ENCODE data around the gene SLC44A5. TPM values are rescaled to one million over a fixed set of nuclear protein-coding genes. Genes with fewer than 3 reads are reported as not detected.
"Not testable (repeated sequence)": the region's sequence is repeated elsewhere in the genome, so short reads cannot be mapped to it uniquely, and the experiment has no call there.

SLC44A5 gene
- total and polyA plus RNA-seq, 9 donors = 0.62 to 2.5 (median 1.1) TPM

DNA sequence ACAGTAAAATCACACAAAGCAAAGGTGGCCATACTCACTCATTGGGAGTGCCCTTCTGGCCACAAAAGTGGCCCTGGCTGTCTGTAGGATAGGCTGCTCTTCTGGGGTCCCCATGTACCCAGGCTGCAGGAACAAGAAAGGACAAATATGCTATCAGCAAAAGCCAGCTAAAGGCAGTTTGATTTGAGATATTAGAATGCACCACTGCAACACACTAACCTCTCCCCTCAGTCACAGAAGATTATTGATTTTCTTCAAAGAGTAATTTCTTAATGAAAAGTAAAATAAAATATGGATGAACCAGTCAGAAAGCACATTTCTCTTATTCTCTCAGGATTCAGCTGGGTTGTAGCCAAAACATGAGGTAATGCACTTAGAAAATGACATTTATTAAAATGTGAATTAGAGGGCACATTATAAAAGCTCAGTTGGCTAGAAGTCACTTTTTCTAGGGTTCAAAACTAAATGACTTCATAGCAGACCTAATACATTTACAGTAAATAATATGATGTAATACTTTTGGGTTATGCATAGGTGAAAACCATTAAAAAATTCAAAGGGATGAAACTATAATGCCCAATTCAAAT is 335.9 kb downstream of the SLC44A5 start:
- no peak overlapping the region for H3K4me3 ChIP-seq
- H3K9me3 ChIP-seq = no peaks in the 10 kb centered on the region
- DNase-seq = no peak
- no peaks in the 10 kb centered on the region for H3K4me1 ChIP-seq (ENCODE audit: insufficient read depth)
- H3K36me3 ChIP-seq = no peaks in the 10 kb centered on the region
- H3K27me3 ChIP-seq = no peaks in the 10 kb centered on the region
- no peak overlapping the region for H3K27ac ChIP-seq
- TF ChIP-seq POLR2A (IDR thresholded peaks at IDR 0.05) (no peak), EP300 (IDR thresholded peaks at IDR 0.05) (no peak)
- TF ChIP-seq, protein P1, sequence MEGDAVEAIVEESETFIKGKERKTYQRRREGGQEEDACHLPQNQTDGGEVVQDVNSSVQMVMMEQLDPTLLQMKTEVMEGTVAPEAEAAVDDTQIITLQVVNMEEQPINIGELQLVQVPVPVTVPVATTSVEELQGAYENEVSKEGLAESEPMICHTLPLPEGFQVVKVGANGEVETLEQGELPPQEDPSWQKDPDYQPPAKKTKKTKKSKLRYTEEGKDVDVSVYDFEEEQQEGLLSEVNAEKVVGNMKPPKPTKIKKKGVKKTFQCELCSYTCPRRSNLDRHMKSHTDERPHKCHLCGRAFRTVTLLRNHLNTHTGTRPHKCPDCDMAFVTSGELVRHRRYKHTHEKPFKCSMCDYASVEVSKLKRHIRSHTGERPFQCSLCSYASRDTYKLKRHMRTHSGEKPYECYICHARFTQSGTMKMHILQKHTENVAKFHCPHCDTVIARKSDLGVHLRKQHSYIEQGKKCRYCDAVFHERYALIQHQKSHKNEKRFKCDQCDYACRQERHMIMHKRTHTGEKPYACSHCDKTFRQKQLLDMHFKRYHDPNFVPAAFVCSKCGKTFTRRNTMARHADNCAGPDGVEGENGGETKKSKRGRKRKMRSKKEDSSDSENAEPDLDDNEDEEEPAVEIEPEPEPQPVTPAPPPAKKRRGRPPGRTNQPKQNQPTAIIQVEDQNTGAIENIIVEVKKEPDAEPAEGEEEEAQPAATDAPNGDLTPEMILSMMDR (IDR thresholded peaks at IDR 0.05) = no peak
- intact Hi-C loops (cut with DNase I) = no loop called here

DNA sequence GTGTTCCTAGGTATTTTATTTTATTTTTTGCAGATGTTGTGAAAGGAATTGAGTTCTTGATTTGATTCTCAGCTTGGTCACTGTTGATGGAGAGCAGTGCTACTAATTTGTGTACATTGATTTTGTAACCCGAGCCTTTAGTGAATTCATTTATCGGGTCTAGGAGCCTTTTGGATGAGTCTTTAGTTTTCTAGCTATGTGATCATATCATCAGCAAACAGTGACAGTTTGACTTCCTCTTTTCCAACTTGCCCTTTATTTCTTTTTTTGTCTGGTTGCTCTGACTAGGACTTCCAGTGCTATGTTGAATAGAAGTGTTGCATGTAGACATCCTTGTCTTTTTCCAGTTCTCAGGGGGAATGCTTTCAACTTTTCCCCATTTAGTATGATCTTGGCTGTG is 337.8 kb downstream of the SLC44A5 start:
- intact Hi-C loops (cut with DNase I) = no loop called here
- H3K36me3 ChIP-seq = no peaks in the 10 kb centered on the region

DNA sequence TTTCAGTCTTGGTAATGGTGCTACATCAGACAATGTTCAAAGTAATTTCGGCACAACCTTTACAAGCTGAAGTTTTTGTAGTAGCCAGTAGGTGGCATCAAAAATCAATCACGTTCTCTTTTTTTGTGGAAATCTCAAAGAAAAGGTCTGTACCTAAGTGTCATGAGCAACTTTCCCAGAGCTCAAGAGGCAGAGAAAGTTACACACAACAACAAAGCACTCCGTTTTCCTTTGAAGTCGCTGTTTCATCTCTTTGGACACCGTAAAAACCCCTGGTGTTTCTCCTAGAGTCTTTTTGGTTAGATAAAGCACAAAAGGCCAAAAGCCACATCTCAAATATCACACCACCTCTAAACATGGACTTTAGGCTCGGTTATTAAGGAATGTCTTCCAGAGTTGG is 345.1 kb downstream of the SLC44A5 start:
- no peaks in the 10 kb centered on the region for H3K4me1 ChIP-seq (ENCODE audit: insufficient read depth)
- no peak for DNase-seq
- H3K4me3 ChIP-seq = no peak overlapping the region
- TF ChIP-seq EP300 (IDR thresholded peaks at IDR 0.05) (no peak), POLR2A (IDR thresholded peaks at IDR 0.05) (no peak)
- TF ChIP-seq, protein P1 (IDR thresholded peaks at IDR 0.05) = peak in 1 of 3 donors; percentile 29
- WGBS, 3 donors = 5 to 10% (median 6%) methylated on average over 6 of the region's 6 CpGs
- intact Hi-C loops (cut with DNase I) = loop anchor here in 1 of 4 donors (10.0 kb wide), 1 partner anchor 369 kb away; no protein-coding TSS in a partner anchor
- H3K9me3 ChIP-seq = no peaks in the 10 kb centered on the region
- no peak overlapping the region for H3K27ac ChIP-seq
- H3K36me3 ChIP-seq = no peaks in the 10 kb centered on the region
- H3K27me3 ChIP-seq = no peaks in the 10 kb centered on the region

More for the DNA sequence above, 337.8 kb downstream of the SLC44A5 start:
- no peaks in the 10 kb centered on the region for H3K27me3 ChIP-seq
- no peaks in the 10 kb centered on the region for H3K4me1 ChIP-seq (ENCODE audit: insufficient read depth)
- 89 to 93% (median 89%) methylated on average over 2 of the region's 2 CpGs for WGBS, 3 donors
- no peak overlapping the region for H3K4me3 ChIP-seq
- no peak overlapping the region for H3K27ac ChIP-seq
- no peaks in the 10 kb centered on the region for H3K9me3 ChIP-seq
- no peak for TF ChIP-seq EP300 (IDR thresholded peaks at IDR 0.05)
- TF ChIP-seq POLR2A (IDR thresholded peaks at IDR 0.05) = no peak
- TF ChIP-seq, protein P1 (IDR thresholded peaks at IDR 0.05) = no peak
- no peak for DNase-seq

DNA sequence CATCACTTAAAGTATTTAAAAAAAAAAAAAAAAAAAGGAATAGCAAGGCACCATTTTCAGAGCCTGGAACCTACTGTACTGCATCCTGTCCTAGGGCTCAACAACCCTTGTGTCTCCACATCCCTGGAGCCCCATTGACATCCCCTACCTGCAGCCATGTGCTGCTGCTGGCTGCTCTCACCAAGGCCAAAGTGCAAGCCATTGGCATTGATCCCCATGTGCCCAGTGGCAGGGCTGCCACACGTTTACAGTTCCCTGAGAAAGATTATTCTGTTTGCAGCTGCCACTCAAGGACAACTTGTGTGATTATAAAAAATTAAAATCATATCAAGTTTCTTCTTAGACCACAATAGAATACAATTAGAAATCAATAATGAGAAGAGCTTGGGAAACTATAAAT is 346.8 kb downstream of the SLC44A5 start:
- intact Hi-C loops (cut with DNase I) = loop anchor here in 1 of 4 donors (10.0 kb wide), 1 partner anchor 371 kb away; no protein-coding TSS in a partner anchor
- Histone ChIP-seq H3K27me3 (no peaks in the 10 kb centered on the region), H3K4me1 (ENCODE audit: insufficient read depth) (no peaks in the 10 kb centered on the region), H3K9me3 (no peaks in the 10 kb centered on the region), H3K27ac (no peak overlapping the region), H3K36me3 (no peaks in the 10 kb centered on the region), H3K4me3 (no peak overlapping the region)
- no peak for DNase-seq
- no peak for TF ChIP-seq POLR2A (IDR thresholded peaks at IDR 0.05)
- TF ChIP-seq, protein P1 (IDR thresholded peaks at IDR 0.05) = no peak
- no peak for TF ChIP-seq EP300 (IDR thresholded peaks at IDR 0.05)
- WGBS, 3 donors = 11 to 40% (median 11%) methylated on average over 1 of the region's 1 CpG

DNA sequence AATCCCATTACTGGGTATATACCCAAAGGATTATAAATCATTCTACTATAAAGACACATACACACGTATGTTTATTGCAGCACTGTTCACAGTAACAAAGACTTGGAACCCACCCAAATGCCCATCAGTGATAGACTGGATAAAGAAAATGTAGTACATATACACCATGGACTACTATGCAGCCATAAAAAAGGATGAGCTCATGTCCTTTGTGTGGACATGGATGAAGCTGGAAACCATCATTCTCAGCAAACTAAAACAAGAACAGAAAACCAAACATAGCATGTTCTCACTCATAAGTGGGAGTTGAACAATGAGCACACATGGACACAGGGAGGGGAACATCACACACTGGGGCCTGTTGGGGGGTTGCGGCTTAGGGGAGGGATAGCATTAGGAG is 347.3 kb downstream of the SLC44A5 start:
- intact Hi-C loops (cut with DNase I) = loop anchor here in 1 of 4 donors (10.0 kb wide), 1 partner anchor 371 kb away; no protein-coding TSS in a partner anchor

DNA sequence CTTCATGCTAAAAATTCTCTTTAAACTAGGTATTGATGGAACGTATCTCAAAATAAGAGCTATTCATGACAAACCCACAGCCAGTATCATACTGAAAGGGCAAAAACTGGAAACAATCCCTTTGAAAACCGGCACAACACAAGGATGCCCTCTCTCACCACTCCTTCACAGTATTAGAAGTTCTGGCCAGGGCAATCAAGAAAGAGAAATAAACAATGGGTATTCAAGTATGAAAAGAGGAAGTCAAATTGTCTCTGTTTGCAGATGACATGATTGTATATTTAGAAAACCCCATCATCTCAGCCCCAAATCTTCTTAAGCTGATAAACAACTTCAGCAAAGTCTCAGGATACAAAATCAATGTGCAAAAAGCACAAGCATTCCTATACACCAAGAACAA is 349.0 kb downstream of the SLC44A5 start:
- 75 to 82% (median 80%) methylated on average over 2 of the region's 2 CpGs for WGBS, 3 donors
- H3K36me3 ChIP-seq; H3K4me1 ChIP-seq (ENCODE audit: insufficient read depth); H3K9me3 ChIP-seq; H3K4me3 ChIP-seq; DNase-seq; H3K27me3 ChIP-seq; H3K27ac ChIP-seq: not testable (repeated sequence)
- intact Hi-C loops (cut with DNase I) = loop anchor here in 1 of 4 donors (10.0 kb wide), 1 partner anchor 373 kb away; no protein-coding TSS in a partner anchor

More for the DNA sequence above, 347.3 kb downstream of the SLC44A5 start:
- not testable (repeated sequence) for H3K4me1 ChIP-seq (ENCODE audit: insufficient read depth); H3K27ac ChIP-seq; DNase-seq; H3K36me3 ChIP-seq; H3K9me3 ChIP-seq; H3K4me3 ChIP-seq; H3K27me3 ChIP-seq
- 85 to 91% (median 87%) methylated on average over 2 of the region's 2 CpGs for WGBS, 3 donors
